Osteocyte (in vitro differentiated cells): Measurements from ENCODE around the gene MORC2. TPM values are rescaled to one million over a fixed set of nuclear protein-coding genes. Genes with fewer than 3 reads are reported as not detected.

Experiments
- DNase-seq: peaks from one replicate; pipeline ENCODE4 v3.0.0; 2021; ENCODE audit warnings: mixed read lengths; ENCODE audit not compliant: unreplicated experiment; ENCODE audit errors: extremely low spot score
- H3K27ac Mint-ChIP-seq: one replicate; pipeline ENCODE4 v1.8.0; 2021; ENCODE audit warnings: mild to moderate bottlenecking, mixed read lengths; ENCODE audit not compliant: unreplicated experiment
- H3K27me3 Mint-ChIP-seq: one replicate; pipeline ENCODE4 v1.8.0; 2021; ENCODE audit warnings: mixed read lengths; ENCODE audit not compliant: unreplicated experiment
- H3K36me3 Mint-ChIP-seq: one replicate; pipeline ENCODE4 v1.8.0; 2021; ENCODE audit warnings: mixed read lengths; ENCODE audit not compliant: unreplicated experiment
- H3K4me1 Mint-ChIP-seq: one replicate; pipeline ENCODE4 v1.8.0; 2021; ENCODE audit warnings: mixed read lengths; ENCODE audit not compliant: unreplicated experiment
- H3K4me3 Mint-ChIP-seq: one replicate; pipeline ENCODE4 v1.8.0; 2021; ENCODE audit warnings: mild to moderate bottlenecking, moderate library complexity, mixed read lengths; ENCODE audit not compliant: unreplicated experiment
- H3K9me3 Mint-ChIP-seq: one replicate; pipeline ENCODE4 v1.8.0; 2021; ENCODE audit warnings: mixed read lengths; ENCODE audit not compliant: unreplicated experiment
- CTCF ChIP-seq: fragments of 200-600 bp; sonication (generic); IDR thresholded peaks from 2 replicates; pipeline ENCODE4 v1.5.0; 2021; ENCODE audit warnings: antibody characterized with exemption, mild to moderate bottlenecking, moderate library complexity
- total RNA-seq: library from RNA; stranded (reverse); gene quantifications from 2 replicates; pipeline ENCODE4 v1.2.1, GENCODE V29; 2021

Gene MORC2
- total RNA-seq, 1 donor from 2014 or later, result 26.9 TPM

- DNase-seq, result no peak
- no peaks in the 10 kb centered on the region for H3K36me3 Mint-ChIP-seq
- H3K27ac Mint-ChIP-seq, result no peak overlapping the region
- no peak overlapping the region for H3K4me3 Mint-ChIP-seq
- no peaks in the 10 kb centered on the region for H3K9me3 Mint-ChIP-seq
- no peaks in the 10 kb centered on the region for H3K27me3 Mint-ChIP-seq
- no peak for TF ChIP-seq CTCF
- H3K4me1 Mint-ChIP-seq, result peaks cover 5% of the 10 kb centered on the region
Measured at GRCh38 chr22:30883586-30884145, 84.9 kb downstream of the MORC2 start.

- Mint-ChIP-seq H3K4me3 (no peak overlapping the region), H3K27ac (no peak overlapping the region), H3K27me3 (no peaks in the 10 kb centered on the region), H3K36me3 (no peaks in the 10 kb centered on the region), H3K9me3 (no peaks in the 10 kb centered on the region), H3K4me1 (peaks cover 11% of the 10 kb centered on the region)
- TF ChIP-seq CTCF, result no peak
- DNase-seq, result no peak
Measured at GRCh38 chr22:30882974-30883533, 85.5 kb downstream of the MORC2 start.

GRCh38 chr22:30882184-30882717, 86.3 kb downstream of the MORC2 start:
- TF ChIP-seq CTCF, result no peak
- no peak overlapping the region for H3K27ac Mint-ChIP-seq
- no peaks in the 10 kb centered on the region for H3K9me3 Mint-ChIP-seq
- no peaks in the 10 kb centered on the region for H3K27me3 Mint-ChIP-seq
- no peak overlapping the region for H3K4me3 Mint-ChIP-seq
- H3K36me3 Mint-ChIP-seq, result no peaks in the 10 kb centered on the region
- peaks cover 12% of the 10 kb centered on the region for H3K4me1 Mint-ChIP-seq
- DNase-seq, result no peak

- H3K4me3 Mint-ChIP-seq, result no peak overlapping the region
- no peak overlapping the region for H3K27ac Mint-ChIP-seq
- no peaks in the 10 kb centered on the region for H3K36me3 Mint-ChIP-seq
- DNase-seq, result no peak
- no peak for TF ChIP-seq CTCF
- H3K4me1 Mint-ChIP-seq, result peaks cover 12% of the 10 kb centered on the region
- H3K9me3 Mint-ChIP-seq, result no peaks in the 10 kb centered on the region
- no peaks in the 10 kb centered on the region for H3K27me3 Mint-ChIP-seq
Measured at GRCh38 chr22:30881361-30882183, 87.0 kb downstream of the MORC2 start.

GRCh38 chr22:30880847-30881246, 87.7 kb downstream of the MORC2 start:
- no peak for TF ChIP-seq CTCF
- no peak for DNase-seq
- no peak overlapping the region for H3K4me3 Mint-ChIP-seq
- no peaks in the 10 kb centered on the region for H3K9me3 Mint-ChIP-seq
- H3K36me3 Mint-ChIP-seq, result no peaks in the 10 kb centered on the region
- H3K27ac Mint-ChIP-seq, result no peak overlapping the region
- H3K27me3 Mint-ChIP-seq, result no peaks in the 10 kb centered on the region
- peaks cover 12% of the 10 kb centered on the region for H3K4me1 Mint-ChIP-seq
